AG09319 (cell line): Measurements from ENCODE around the gene EPSTI1.
"Not testable (repeated sequence)": the region's sequence is repeated elsewhere in the genome, so short reads cannot be mapped to it uniquely, and the experiment has no call there.

Source experiments
- DNase-seq: peaks from one replicate; pipeline ENCODE4 v3.0.0-alpha.2; 2010; ENCODE audit warnings: low read depth; ENCODE audit errors: extremely low read depth
- TF ChIP-seq, protein P1 (sequence below): IDR thresholded peaks from 2 replicates; pipeline ENCODE4 v1.5.1; 2011; ENCODE audit warnings: low read depth, mild to moderate bottlenecking, inconsistent platforms, low read length, moderate library complexity

The EPSTI1 gene, protein sequence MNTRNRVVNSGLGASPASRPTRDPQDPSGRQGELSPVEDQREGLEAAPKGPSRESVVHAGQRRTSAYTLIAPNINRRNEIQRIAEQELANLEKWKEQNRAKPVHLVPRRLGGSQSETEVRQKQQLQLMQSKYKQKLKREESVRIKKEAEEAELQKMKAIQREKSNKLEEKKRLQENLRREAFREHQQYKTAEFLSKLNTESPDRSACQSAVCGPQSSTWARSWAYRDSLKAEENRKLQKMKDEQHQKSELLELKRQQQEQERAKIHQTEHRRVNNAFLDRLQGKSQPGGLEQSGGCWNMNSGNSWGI

GRCh38 chr13:42991898-42992763 lies at the start of gene EPSTI1:
TSS of gene EPSTI1 (minus strand) at chr13:42992241. CDS start at chr13:42992165, 76 bp downstream.
- TF ChIP-seq, protein P1, sequence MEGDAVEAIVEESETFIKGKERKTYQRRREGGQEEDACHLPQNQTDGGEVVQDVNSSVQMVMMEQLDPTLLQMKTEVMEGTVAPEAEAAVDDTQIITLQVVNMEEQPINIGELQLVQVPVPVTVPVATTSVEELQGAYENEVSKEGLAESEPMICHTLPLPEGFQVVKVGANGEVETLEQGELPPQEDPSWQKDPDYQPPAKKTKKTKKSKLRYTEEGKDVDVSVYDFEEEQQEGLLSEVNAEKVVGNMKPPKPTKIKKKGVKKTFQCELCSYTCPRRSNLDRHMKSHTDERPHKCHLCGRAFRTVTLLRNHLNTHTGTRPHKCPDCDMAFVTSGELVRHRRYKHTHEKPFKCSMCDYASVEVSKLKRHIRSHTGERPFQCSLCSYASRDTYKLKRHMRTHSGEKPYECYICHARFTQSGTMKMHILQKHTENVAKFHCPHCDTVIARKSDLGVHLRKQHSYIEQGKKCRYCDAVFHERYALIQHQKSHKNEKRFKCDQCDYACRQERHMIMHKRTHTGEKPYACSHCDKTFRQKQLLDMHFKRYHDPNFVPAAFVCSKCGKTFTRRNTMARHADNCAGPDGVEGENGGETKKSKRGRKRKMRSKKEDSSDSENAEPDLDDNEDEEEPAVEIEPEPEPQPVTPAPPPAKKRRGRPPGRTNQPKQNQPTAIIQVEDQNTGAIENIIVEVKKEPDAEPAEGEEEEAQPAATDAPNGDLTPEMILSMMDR = no peak
- no peak for DNase-seq

DNA sequence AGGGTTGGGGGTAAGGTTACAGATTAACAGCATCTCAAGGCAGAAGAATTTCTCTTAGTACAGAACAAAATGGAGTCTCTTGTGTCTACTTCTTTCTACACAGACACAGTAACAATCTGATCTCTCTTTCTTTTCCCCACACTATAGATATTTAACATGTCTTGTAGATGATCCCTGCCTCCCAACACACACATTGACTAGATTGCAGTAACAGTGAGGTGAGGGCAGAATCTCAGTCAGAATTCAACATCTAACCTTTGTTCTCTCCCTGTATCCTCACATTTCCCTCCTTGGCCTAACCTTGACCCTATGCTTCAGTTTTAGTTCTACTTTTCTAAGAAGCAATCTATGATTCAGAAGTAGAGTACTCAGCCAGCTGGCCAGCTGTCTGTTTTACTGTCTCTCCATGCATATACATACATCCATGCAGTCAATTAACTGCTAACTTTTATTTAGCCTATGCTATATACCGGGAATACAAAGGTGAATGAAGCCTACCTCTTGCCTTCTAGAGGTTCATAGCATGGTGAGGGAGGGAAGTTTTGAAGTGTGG lies 49.4 kb upstream of the EPSTI1 start:
- TF ChIP-seq, protein P1 = no peak
- no peak for DNase-seq

DNA sequence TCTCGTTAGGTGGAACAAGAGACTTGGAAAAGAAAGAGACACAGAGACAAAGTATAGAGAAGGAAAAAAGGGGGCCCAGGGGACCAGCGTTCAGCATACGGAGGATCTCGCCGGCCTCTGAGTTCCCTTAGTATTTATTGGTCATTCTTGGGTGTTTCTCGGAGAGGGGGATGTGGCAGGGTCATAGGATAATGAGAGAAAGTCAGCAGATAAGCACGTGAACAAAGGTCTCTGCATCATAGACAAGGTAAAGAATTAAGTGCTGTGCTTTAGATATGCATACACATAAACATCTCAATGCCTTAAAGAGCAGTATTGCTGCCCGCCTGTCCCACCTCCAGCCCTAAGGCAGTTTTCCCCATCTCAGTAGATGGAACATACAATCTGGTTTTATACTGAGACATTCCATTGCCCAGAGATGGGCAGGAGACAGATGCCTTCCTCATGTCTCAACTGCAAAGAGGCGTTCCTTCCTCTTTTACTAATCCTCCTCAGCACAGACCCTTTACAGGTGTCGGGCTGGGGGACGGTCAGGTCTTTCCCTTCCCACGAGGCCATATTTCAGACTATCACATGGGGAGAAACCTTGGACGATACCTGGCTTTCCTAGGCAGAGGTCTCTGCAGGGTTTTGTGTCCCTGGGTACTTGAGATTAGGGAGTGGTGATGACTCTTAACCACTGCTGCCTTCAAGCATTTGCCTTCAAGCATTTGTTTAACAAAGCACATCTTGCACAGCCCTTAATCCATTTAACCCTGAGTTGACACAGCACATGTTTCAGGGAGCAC lies 48.7 kb upstream of the EPSTI1 start:
- DNase-seq = not testable (repeated sequence)

DNA sequence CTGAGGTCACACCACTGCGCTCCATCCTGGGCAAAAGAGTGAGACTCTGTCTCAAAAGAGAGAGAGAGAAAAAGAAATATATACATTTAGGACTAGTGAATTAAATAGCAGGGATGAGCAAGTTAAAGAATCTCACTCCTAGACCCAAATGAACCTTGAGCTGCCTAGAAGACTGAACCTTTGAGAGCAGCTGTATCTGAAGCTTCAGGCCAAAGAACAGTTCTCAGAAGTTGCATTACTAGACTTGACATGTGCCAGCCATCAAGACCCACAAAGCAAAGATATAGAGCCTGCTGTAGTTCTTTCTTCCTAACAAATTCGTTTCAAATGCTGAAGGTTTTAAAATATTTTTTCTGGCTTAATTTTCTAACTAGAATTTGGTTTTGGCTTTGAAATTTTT lies 47.9 kb upstream of the EPSTI1 start:
- no peak for DNase-seq
- TF ChIP-seq, protein P1 = no peak

DNA sequence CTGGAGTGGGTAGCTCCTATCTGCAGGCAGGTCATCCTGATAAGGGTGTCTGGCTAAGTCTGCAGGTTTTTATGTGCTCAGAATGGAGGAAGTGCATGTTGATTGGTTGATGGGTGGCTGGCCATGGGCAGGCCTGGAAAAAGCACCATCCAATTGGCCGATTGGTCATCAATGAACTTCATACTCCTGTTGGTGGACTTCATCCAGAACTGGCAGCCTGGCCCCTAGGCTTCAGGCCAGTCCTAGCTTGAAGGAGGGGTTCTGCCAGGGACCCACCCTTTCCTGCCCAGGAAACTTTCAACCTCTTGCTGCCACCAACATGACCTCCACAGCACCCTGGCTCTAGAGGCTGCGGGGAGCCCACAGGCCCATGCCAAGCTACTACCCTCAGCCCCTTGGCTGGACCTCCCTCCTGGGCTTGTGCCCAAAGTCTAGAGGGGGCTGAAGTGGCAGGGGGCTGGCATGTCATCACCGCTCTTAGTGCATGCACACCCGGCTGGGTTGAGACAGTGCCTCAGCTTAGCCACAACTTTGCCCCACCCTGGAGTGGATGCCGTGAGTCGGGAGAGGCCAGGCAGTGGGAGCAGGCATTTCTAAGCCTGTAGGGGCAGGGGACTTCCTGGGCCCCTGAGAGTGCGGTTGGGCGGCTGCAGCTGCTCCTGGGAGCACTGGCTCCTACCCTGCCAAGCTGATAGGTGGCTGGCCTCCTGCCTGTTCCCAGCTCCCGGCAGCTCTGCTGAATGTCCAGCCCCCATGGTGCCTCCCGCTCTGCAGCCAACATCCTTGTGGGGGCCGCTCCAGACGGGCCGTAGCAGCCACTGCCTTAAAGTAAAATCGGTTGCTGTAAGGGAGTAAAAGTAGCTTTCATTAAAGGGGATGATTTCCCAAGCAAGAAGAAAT lies 44.6 kb upstream of the EPSTI1 start:
- TF ChIP-seq, protein P1 = no peak
- no peak for DNase-seq

GRCh38 chr13:43033038-43033437 lies 41.0 kb upstream of the EPSTI1 start:
- TF ChIP-seq, protein P1 = no peak
- DNase-seq = no peak

DNA sequence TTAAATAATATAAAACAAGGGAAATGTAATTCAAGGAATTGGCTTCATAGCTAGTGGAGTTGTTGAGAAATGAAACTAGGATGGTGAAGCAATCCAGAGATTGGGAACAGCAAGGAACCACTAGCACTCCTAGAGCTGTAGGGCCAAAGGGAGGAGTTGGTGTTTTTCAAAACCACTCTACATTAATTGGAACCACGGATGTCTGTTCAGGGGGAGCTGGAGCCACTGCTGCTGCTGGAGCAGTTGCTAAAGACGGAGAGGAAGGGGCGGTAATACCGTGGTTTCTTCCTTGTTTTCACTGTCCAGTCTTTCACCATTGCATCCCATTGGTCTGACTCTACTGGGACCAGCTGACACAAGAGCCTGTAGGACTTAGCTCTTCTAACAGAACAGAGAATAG lies 39.8 kb upstream of the EPSTI1 start:
- TF ChIP-seq, protein P1 = no peak
- DNase-seq = no peak
